HG03460 (cell line): ENCODE measurements around the gene MYBPH.

Experiments used
- ATAC-seq: cut with Tn5 transposase; IDR thresholded peaks from one replicate; pipeline ENCODE4 v1.9.1; 2021; ENCODE audit not compliant: unreplicated experiment

Gene MYBPH

DNA sequence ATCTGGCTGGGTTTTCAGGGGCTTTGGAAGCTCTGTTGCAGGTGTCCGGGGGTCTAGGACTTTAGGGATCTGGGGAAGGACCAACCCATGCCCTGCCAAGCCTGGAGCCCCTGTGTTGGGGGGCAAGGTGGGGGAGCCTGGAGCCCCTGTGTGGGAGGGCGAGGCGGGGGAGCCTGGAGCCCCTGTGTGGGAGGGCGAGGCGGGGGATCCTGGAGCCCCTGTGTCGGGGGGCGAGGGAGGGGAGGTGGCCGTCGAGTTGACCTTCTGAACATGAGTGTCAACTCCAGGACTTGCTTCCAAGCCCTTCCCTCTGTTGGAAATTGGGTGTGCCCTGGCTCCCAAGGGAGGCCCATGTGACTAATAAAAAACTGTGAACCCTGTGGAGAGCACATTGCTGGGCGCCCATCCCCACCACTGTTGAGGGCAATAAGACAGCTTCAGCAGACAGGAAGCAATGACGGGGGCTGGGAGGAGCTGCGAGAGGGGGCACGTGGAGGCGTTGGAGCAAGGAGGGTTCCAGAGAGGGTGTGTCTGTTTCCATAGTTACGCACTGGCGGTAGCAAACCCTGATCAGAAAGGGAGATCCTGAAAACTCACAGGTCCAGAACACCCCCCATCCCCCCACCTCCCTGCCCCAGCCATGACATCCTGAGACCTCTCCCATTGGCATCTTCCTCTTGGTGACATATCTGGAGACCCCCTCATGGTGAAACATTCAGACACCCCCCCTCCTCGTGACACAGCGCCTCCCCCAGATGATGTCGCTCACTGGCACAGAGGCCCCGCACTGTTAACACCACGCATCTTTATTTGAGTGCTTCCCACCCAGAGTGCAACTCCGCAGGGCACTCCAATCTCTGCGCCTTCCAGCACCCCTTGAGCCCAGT is 8.4 kb downstream of the MYBPH start:
- no peak for ATAC-seq

DNA sequence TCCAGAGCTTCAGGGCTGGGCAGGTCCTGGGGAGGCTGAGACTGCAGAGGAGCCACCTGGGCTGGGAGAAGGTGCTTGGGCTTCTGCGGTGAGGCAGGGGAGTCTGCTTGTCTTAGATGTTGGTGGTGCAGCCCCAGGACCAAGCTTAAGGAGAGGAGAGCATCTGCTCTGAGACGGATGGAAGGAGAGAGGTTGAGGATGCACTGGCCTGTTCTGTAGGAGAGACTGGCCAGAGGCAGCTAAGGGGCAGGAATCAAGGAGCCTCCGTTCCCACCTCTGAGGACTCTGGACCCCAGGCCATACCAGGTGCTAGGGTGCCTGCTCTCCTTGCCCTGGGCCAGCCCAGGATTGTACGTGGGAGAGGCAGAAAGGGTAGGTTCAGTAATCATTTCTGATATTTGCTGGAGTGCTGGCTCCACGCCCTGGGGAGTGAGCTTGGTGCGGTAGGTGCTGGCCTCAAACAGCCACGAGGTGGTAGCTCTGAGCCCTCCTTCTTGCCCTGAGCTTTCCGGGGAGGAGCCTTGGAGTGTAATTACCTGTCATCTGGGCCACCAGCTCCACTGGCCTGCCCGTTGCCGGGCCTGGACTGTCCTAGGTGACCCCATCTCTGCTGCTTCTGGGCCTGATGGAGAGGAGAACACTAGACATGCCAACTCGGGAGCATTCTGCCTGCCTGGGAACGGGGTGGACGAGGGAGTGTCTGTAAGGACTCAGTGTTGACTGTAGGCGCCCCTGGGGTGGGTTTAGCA is 9.3 kb downstream of the MYBPH start:
- no peak for ATAC-seq

DNA sequence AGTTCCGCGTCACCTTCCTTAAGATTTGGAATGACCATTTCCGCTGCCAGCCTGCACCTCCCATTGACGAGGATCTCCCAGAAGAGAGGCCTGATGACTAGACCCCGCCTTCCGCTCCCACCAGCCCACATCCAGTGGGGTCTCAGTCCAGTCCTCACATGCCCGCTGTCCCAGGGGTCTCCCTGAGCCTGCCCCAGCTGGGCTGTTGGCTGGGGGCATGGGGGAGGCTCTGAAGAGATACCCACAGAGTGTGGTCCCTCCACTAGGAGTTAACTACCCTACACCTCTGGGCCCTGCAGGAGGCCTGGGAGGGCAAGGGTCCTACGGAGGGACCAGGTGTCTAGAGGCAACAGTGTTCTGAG is 9.8 kb downstream of the MYBPH start:
- ATAC-seq, result no peak

DNA sequence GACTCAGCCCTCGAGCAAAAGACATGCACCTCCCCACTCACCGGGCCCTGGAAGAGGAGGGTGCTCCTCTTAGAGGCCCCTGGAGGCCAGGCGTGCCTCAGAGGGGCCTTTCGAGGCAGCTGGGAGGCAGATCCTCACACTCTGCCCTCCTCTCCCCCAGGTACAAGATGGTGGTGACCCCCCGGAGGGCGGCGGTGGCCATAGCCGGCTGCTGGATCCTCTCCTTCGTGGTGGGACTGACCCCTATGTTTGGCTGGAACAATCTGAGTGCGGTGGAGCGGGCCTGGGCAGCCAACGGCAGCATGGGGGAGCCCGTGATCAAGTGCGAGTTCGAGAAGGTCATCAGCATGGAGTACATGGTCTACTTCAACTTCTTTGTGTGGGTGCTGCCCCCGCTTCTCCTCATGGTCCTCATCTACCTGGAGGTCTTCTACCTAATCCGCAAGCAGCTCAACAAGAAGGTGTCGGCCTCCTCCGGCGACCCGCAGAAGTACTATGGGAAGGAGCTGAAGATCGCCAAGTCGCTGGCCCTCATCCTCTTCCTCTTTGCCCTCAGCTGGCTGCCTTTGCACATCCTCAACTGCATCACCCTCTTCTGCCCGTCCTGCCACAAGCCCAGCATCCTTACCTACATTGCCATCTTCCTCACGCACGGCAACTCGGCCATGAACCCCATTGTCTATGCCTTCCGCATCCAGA is 10.4 kb downstream of the MYBPH start:
- ATAC-seq, result no peak

DNA sequence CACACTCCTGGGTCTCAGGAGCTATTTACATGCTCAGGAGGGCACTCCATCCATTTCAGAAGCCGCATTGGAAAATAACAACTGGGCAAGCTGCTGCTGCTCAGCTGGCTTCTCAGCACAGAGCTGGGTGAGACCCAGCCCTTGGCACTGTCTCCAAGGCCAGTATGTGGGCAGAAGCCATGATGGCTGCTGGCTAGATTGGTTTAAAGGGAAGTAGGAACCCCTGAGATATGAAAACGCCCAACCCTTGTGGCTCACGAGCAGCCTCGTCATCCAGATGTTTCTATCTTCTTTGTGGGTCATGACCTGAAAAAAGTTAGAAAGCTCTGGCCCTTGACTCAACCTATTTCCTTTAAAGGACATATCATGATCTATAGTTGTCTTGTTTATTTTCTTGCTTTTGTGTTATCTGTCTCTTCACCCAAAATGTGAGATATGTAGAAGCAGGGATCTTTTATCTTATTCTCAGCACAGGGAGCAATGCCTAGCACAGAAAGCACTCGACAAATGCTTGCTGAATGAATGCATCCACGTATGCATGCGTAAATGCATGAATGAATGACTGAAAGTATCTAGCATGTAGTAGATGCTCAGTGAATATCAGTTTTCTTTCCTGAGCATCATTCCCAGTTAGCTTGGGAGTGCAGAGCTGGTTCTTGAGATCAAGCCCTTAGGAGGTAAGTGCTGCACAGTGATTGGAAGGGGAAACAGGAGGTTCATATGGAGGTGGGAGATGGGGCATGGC is 11.6 kb downstream of the MYBPH start:
- ATAC-seq, result no peak

DNA sequence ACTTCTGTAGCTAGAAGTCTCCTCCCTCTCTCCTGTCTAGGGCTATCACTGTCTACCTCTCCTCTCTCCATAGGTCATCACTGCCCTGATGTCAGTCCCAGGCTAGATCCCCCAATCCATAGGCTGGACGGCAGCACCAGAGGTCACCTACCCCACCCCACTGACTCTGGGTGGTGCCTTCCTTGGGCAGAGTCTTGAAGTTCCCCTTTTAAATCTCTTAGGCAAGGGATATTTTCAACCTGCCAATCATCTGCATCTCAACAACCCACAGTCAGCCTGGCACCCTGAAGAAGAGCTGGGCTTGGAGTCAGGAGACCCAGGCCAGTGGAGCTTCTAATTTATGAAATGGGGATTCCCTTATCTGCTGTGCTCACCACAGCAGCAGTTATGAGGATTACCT is 13.2 kb downstream of the MYBPH start:
- no peak for ATAC-seq

DNA sequence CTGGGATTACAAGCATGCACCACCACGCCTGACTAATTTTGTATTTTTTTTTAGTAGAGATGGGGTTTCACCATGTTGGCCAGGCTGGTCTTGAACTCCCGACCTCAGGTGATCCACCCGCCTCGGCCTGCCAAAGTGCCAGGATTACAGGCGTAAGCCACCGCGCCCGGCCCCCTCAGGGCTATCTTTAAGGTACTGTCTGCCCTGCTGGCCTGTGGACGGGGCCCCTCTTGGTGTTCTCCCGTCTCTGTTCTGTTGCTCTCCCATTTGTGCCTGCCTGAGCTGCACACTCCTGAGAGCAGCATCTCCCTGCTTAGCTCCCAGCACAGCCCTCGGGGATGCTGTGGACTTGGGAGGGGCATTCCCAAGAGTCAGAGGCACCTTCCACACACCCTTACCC is 13.9 kb downstream of the MYBPH start:
- ATAC-seq, result no peak

DNA sequence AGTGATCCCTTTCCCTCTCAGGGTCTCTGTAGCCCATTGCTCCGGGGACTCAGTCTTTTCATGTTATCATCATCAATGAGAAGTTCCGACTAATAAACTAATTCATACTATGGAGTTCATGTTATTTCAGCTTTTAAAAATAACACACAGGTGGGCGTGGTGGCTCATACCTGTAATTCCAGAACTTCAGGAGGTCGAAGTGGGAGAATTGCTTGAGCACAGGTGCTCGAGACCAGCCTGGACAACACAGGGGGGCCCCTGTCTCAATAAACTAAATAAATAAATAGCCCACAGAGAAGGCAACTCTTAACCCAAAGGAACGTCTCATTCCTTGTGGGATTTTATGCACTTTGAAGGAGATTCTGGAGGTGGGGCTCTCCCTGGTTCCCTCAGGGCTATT is 14.5 kb downstream of the MYBPH start:
- ATAC-seq, result no peak

DNA sequence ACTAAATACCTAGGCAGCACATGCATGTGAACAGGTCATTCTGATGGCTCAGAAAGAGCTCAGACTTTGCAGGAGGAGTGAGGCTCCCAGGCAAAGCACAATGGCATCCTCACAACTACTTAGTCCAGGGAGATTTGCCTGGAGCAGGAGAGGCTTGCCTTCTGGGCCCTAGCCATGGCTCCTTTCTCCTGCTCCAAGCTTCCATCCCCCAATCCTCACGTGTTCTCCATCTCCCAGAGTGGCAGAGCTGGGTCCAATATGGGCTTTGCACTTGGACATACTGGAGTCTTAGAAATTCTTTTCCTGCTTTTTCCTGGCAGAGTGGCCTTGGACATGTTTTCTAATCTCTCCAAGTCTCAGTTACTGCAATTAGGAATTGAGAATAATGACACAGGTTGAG is 15.8 kb downstream of the MYBPH start:
- no peak for ATAC-seq

DNA sequence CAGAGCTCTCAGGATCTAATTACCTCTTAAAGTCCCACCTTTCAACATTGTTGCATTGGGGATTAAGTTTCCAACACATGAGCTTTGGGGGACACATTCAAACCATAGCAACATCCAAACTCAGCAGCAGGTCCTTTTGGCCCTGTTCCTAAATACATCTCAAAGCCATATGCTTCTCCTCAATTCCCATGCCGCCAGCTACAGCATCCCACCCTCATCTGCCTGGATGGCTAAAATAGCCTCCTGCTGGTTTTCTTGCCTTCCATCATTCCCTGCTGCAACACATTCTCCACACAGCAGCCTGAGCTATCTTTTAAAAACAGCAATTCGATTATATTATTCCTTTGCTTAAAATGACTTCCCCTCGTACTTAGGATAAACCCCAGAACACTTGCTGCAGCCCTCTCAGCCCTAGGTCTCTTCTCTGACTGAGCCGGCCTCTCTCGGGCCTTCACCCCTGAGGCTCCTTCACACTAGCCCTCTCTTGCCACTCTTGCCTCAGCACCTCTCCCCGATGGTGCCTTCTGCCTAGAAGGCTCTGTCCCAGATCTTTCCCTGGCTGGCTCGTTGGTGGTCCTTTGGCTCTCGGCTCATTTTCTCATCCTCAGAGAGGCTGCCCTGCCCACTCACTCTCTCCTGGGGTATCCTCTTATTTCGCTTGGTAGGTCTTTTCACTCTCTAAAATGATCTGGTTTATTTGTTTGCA is 16.5 kb downstream of the MYBPH start:
- no peak for ATAC-seq

DNA sequence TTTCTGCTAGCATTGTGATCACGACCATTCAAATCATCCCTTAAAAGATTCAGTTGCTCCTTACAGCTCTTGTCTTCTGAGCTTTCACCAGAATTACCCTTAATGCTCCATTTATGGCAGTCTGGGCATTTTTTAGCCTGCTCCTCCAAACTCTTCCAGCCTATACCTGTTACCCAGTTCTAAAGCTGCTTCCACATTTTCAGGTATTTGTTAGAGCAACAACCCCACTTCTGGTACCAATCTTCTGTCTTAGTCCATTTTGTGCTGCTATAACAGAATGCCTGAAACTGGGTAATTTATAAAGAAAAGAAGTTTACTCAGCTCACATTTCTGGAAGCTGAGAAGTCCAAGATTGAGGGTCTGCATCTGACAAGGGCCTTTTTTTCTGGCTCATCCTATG is 17.2 kb downstream of the MYBPH start:
- no peak for ATAC-seq

DNA sequence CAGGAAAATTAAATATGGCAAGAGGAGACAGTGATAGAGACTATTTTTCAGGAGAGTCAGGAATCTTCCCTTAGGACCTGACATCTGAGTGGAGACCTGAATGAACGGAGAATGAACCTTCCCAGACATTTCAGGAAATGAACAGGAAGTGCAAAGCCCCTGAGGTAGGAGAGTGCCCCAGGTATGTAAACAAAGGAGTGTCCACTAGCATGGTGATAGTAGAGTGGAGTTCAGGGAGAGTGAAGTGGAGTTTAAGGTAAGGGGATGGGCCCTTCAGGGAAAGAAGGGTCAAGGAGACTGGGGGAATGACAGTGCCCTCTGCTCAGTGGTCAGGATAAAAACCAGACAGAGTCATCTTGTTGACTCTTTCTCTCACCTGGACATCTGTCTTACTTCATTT is 19.3 kb downstream of the MYBPH start:
- no peak for ATAC-seq

DNA sequence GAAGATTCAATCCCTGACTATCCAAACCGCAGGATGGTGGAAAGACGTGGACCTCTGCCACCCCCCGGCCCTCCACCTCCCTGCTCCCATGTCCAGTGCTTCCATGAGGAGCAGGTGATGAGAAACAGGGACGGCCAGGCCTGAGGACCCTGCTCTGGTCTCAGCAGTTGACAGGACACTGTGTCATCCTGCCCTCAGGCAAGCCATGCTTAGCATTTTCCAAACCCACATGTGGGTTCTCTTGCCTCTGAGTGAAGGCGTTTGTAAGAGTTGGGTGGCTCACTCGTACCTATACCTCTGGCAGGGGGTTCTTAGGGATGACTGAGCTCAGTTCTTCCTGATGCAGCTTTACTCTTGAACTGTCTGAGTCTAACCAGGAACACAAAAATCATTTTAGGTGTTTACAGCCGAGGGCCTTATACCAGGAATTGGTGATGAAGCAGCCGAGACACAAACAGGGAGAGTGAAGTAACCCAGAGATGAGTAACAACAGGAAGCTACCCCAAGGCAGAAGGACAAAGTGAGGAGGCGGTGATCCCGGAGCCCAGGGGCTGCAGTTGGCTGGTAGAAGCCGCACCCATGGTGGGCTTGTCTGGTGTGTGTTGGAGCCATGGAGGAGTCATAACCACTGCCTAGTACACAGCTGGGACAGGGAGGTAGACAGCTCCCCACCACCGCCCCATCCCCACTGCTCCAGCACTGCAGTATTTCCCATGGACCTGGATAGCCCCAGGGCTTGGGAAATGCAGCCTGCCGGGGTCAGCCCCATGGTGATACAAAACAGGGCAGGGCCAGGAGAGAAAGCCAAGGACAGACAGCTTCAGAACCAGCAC is 21.4 kb downstream of the MYBPH start:
- no peak for ATAC-seq

DNA sequence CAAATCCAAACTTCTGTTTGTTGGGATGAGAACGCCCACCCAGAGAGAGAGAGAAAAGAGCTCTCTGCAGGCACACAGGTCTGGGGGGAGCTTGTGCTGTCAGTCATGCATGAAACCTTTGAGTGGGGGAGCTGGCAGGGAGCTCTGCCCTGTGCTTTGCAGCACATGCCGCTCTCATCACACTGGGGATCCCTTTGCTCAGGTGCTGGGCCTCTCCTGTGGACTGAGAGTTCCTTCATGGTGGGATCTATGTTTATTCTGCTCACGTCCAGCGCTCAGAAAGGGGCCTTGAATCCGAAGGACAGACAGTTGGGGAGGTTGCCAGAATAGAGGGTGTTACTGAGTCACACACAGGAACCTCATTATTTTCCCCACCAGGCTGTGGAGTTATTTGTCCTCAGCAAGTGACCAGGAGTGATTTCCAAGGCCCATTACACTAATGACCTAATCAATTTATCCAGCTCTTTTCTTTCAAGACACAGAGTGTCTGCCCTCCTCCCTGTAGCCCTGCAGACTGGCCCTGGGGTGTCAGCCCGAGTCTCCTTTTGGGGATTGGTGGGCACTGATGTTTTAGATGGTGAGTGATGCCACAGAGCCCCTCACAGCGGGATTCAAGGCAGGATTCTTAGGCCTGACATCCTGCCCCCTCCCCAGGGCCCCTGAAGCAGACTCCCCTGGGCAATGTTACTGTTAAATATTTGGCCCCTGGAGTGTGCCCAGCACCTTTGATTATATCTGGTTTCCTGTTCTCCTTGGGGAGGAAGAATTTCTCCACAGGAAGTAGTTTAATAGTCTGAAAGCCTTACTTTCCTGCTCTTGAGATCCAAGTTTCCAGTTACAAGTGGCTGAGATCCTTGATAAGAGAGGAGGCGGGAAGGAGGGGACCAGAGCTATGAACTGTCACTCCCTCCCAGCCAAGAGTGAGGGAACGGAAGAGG is 22.3 kb downstream of the MYBPH start:
- no peak for ATAC-seq

DNA sequence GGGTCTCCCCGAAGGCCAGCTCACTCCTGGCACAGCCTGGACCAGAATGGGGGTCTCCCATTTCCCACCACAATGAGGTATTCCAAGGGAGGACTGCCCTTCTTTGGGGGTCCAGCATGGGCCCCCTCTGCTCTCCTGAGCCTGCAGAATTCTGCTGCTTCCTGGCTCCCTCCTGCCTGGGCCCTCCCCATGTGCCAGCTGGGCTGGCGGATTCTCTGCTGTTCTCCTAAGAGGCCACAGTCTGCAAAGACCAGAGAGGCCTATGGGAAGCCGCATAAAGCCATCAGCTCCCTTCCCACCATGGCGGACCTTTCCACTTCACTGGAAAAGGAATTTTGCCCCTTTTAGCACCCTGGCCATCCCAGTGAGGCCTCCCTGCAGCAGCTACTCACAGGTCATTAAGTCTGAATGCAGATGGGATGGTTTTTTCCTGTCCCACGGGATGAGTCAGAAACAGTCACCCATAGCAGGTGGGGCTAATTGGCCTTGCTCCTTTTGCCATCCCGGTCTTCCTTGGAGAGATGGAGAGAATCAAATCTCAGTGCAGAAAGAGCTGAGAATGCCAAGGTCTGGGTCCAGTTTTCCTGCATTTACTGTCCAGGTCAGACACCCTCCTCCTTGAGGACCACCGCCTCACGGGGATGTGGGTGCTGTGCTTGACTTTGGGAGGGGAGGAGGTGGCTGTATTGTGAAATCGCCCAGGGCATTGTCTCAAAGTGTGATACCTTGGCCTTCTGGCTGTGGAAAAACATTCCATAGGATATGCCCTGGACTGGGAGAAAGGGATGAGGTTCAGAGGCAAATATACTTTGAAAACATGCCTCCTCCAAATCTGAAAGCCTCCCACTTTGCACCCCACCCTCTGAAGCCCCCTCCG is 23.2 kb downstream of the MYBPH start:
- no peak for ATAC-seq

DNA sequence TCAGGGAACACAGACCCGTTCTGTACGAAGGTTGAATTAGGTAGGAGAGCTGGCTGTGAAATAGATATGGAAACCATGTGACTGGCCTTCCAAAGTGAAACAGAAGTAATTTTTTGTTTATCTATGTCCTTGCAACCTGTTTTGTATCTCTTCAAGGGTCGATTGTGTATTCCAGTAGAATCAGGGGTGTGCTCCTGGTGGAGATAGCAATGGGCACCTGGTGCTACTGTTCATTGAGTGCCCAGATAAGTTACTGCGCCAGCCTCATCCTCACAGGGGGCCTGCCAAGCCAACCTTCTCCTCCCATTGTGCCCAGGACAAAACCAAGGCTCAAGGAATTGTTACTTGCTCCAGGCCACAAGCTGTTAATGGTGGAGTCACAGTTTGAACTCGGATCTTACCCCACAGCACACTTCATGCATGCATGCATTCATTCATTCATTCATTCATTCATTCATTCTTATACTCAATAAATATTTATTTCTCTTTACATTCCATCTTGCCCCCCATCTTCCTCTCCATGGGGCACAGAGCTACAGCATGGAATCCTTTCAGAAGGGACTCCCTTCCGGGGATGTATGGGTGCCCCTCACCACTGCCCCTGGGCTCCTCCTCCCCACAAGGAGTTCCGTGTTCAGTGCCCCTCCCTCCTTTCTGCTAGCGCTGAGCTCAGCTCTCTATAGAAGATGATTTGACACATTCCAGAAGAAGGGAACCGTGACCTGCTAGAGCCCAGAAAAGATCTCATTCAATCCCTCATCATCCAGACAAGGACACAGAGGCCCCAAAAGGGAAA is 24.1 kb downstream of the MYBPH start:
- no peak for ATAC-seq
